Activated CD8-positive, alpha-beta memory T cell treated with anti-CD3 and anti-CD28 coated beads for 36 hours (primary cell): Measurements from ENCODE around the gene PTGER4. TPM values are rescaled to one million over a fixed set of nuclear protein-coding genes. Genes with fewer than 3 reads are reported as not detected.

Source experiments
- CTCF ChIA-PET: fragments of 350-600 bp; sonication (Branson Sonifier 250); formaldehyde crosslinking; loops from one replicate; lab custom pipeline; 2021; ENCODE audit warnings: antibody characterized with exemption; lab: Charles Lee
- POLR2A ChIA-PET: fragments of 350-600 bp; sonication (Branson Sonifier 250); formaldehyde crosslinking; loops from one replicate; lab custom pipeline; 2021; ENCODE audit warnings: antibody characterized with exemption; lab: Charles Lee
- total RNA-seq, 2 experiments: library from RNA; stranded (reverse); gene quantifications; one replicate each; pipeline ENCODE4 v1.2.3, GENCODE V29; 2021

Gene PTGER4
- total RNA-seq, 2 experiments from 2014 or later, result 39.9 to 42.0 TPM

DNA sequence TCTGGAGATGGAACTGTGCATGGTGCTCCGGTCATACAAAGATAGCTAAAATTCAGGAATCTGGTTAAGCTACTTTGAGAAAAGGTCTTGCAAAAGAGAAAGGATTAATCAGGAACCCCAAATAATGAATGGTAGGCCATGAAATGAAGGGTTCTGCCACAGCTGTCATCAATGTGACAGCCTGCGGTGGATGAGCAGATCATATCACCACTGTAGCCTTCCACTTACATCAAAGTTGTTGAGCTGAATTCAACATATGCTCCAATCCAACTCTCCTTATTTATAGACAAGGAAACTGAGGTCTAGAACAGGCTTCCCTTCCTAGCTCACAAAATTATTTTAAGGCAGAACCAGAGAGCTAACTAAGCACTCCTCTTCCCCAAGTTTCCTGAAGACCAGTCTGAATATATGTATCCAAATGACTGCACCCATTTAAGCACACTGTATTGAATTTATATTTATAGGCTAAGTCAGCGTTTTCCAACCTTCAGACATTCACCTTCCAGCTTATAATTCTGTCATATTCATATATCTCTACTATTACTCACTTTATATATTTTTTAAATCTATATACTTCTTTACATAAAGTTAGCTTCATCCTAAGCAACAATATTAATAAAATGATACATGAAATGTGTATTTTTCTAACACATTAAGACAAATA, 13.9 kb upstream of the PTGER4 start:
- ChIA-PET CTCF (no interaction called here), POLR2A (no interaction called here)

DNA sequence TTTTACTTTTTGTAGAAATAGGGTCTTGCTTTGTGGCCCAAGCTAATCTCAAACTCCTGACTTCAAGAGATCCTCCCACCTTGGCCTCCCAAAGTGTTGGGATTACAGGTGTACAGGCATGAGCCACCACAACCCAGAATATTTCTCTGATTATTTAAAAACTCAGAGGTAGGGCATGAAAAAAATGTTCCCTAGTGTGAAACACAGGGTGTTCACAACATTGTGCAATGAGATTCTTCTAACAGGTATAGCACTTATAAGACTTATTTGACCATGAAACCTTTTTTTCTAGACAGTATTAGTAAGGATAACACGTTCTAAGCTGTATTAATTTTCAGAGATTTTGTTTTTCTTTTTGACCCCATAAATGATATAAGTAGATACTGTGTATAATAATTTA, 13.1 kb upstream of the PTGER4 start:
- CTCF ChIA-PET, result no interaction called here

DNA sequence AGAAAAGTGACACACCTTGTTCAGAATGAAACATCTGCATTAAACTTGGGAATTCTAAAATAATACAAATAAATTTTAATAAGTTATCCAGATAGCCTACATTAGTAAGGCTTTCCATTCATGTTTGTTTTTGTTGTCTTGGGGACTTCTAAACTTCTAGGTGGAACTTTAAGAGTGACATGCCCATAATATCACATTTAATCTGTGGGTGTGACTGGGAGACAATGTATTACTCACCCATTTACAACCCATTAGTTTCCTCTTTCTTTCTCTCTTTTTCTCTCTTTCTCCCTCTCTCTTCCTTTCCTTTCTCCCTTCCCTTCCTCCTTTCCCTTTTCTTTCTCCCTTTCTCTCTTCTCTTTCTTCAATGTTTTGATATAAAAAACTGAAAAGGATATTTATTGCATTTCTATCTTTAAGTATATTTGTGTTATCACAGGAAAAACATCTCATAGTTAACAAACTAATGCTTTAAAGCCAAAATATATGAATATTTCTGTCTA, 12.5 kb upstream of the PTGER4 start:
- CTCF ChIA-PET, result no interaction called here
- POLR2A ChIA-PET, result no interaction called here

More for the DNA sequence above, 13.1 kb upstream of the PTGER4 start:
- POLR2A ChIA-PET, result no interaction called here

DNA sequence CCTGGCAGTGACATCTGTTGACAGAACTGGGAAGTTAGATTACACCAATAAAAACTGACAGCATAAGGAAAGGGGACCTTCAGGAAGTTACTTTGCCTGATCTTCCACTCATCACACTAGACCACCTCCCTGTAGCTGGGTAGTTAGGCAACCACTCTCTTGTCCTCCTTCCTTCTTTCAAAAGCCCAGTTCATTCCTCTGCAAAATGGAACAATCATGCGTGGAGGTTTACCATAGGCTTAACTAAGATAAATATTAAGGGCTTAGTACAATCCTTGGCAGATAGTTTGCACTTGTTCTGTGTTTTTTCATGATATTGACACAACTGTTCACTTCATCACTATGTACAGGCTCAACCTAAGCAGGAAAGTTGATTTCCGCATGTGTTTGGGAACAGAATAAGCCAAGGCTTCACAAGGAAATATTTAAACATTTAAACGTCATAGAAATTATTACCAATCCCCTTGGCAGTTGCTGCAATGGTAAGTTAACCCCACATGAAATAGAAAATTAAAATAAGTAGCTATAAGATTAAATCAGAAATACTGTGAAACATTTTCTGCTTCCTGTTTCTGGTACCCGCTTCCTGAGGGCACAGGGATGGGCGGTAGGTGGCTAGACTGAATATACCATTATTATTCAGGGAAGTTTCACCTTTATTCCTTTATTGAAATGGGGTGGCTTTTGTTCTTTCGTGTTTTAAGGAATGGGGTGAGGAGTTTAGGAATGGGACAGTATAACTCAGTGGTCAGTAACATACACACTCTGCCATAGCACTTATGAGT, 9.9 kb upstream of the PTGER4 start:
- POLR2A ChIA-PET, result no interaction called here
- CTCF ChIA-PET, result no interaction called here

DNA sequence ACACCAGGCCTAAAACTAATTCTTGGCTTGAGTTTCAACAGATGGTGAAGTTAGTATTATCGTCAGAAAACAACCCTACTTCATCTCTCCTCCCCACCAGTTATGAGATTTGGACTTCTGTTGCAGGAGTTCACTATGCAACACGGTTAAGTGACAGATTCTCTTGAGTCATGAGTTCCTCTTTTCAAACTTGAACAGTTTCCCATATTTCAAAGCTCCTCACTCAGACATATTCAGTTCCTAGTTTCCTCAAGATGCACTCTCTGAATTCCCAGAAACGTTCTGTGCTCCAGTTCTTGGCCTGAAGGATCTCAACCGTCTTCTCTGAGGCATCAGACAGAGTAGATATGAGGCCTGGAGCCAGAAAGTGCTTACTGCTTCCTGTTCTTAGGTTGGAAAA, 7.3 kb upstream of the PTGER4 start:
- ChIA-PET POLR2A (no interaction called here), CTCF (no interaction called here)

DNA sequence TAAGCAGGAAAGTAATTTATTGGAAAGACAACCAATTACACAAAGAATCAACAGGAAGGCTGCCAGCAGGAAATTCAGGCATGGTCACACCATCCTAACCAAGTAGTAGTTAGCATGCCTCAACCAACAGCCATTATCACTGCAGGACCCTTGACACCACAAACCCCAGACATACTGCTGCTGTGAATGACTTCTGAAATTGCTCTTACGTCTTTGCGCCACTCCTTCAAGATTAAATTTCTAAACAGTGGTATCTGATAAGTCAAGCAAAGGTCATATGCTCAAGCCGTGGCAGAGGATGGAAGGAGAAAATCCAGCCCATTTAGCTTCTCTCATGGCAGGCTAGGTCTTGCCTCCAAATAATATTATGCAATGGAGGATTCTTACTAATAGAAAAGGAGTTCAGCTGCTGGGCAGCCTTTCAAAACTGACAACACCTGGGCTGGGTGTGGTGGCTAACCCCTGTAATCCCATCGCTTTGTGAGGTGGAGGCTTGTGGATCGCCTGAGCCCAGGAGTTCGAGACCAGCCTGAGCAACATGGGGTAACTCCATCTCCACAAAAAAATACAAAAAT, 5.0 kb upstream of the PTGER4 start:
- ChIA-PET POLR2A (interaction anchor here (1.0 kb wide), 1 partner anchor 264 kb away, joined by 3 read pairs; no protein-coding TSS in a partner anchor), CTCF (interaction anchor here (0.6 to 2.1 kb wide), 3 partner anchors 11 to 727 kb away, joined by 3 to 8 read pairs (median 4); no protein-coding TSS in a partner anchor)

DNA sequence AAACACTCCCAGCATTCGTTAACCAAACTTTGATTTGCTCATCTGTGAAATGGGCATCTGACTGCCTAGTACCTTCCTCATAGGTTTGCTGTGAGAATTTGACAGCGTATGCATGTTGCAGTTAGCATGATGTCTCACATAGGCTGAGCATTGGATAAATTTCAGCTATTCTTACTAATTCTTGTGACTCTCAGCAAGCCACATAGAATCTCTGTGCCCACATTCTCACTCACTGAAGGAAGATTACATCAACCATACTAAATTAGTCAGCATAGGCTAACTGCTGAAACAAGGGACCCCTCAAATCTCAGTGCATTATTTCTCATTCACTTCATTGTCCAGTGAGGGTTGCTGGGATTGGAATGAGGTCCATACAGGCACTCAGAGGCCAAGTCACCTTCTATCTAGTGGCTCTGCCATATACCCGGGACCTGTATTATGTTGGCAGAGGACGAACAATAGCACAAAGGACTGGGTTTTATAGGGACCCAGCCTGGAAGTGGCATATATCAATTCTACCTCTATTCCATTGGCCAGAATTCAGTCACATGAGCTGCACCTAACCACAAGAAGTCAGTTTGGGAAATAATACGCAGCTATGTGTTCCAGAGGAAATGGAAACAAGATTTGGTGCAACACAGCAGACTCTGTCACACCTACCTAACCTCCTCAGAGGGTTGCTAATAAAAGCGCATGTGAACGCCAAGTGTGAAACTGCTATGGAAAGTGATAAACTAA, 4.2 kb upstream of the PTGER4 start:
- POLR2A ChIA-PET, result interaction anchor here (0.7 to 1.0 kb wide), 3 partner anchors 20 to 265 kb away, joined by 3 to 5 read pairs (median 3); no protein-coding TSS in a partner anchor

DNA sequence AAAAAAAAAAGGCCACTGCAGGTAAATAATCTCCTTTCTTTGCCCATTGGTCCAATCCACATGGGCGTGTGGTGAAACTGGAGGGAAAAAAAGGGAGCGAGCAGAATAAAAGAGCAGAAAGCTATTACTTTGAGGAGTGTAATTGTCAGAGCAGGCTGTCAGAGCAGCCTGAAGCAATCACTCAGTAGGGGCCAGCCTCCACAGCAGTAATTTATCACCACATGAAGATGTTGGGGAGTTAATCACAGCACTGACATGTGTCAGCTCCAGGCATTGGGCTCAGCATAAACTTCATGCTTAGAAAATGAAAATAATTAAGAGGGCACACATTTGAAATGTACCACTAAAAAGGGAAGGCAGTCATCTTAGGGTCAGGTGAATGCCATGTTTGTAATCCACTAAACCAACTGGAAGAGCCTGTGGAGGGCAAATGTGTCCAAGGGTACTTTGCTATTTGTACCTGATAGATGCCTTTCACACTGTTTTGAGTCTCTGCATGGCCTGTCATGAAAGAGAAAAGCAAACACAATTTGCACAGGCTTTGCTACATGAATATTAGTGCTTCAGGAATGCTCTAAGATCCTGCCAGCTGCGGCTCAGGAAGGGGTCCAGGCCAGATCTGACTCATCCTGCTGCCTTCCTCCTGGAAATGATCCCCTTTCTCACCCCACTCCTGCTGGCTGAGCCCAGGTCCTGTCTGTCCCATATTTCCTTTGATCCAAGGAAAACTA, 2.9 kb upstream of the PTGER4 start:
- CTCF ChIA-PET, result interaction anchor here (0.8 to 2.1 kb wide), 4 partner anchors 9 to 242 kb away, joined by 3 to 8 read pairs (median 3); no protein-coding TSS in a partner anchor
- POLR2A ChIA-PET, result interaction anchor here (0.7 kb wide), 1 partner anchor 132 kb away, joined by 3 read pairs; no protein-coding TSS in a partner anchor

More for the DNA sequence above, 4.2 kb upstream of the PTGER4 start:
- CTCF ChIA-PET, result interaction anchor here (0.6 to 2.1 kb wide), 4 partner anchors 10 to 727 kb away, joined by 3 to 8 read pairs (median 4); no protein-coding TSS in a partner anchor

DNA sequence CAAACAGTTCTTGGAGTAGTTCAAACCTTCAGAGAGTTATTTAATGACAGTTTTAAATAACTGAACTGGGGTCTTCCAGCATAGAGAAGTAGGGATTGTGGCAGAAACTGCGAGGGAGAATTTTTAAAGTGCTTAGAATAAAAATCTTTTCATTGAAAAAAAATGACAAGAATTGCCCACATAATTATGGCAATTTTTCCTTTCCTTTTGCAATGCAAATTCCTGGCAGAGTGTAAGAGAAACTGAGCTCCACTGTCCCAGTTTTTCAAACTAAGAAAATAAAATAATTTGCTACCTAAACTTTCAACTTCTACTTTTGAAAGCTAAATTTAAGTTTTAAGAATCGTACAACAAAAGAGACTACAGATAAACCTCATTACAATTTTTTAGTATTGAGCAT, 2.3 kb upstream of the PTGER4 start:
- POLR2A ChIA-PET, result no interaction called here
- CTCF ChIA-PET, result interaction anchor here (1.1 kb wide), 1 partner anchor 197 kb away, joined by 3 read pairs; no protein-coding TSS in a partner anchor

DNA sequence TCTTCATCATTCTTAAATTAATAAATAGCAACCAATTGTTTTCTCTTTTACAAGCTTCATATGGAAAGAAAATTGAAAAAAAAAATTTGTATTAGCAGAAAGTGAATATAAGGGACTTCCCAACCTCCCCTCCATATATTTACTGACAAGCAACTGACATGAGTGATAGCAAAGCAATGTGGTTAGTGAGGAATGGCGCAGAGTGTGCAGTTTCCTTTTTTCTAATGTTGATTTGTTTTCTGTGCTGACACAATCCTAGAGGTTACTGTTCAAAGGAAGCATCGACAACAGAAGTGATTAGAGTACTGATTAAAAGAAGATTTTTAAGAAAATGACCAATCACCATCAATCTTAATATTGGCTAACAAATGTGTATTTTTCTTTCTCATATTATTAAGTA, 1.7 kb upstream of the PTGER4 start:
- POLR2A ChIA-PET, result no interaction called here

DNA sequence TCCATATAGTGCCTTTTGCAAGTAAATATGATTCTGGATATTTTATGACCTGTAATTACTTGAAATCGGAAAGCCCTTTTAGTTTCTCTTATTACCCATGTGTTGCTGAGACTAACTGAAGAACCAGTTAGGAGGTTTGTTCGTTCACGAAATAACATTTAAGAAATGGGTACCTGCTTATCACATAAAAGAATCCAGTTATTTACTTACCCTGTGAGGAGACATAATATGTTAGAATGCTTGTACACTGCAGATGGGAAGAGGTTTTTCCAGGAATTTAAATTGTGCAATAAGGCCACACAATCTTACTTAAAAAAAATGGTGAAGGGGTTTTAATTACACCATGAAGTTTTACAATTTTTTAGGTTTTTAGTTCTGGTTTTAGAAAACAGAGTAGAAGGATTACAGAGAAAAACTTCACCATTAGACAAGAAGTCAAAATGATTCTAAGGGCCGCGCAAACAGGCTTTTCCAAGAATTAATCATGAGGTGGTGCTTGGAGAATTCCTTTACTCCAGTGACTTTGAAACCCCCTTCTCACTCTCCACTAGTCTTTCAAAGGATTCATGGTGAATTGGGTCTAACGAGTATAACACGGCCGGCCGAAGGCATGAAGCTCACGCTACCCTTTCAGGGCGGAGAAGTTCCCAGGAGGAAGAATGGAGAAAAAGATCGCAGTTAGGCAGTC, 1.1 kb upstream of the PTGER4 start:
- ChIA-PET CTCF (no interaction called here), POLR2A (interaction anchor here (0.7 to 1.9 kb wide), 4 partner anchors 12 to 188 kb away, joined by 3 to 7 read pairs (median 6); no protein-coding TSS in a partner anchor)

More for the DNA sequence above, 1.7 kb upstream of the PTGER4 start:
- CTCF ChIA-PET, result no interaction called here

DNA sequence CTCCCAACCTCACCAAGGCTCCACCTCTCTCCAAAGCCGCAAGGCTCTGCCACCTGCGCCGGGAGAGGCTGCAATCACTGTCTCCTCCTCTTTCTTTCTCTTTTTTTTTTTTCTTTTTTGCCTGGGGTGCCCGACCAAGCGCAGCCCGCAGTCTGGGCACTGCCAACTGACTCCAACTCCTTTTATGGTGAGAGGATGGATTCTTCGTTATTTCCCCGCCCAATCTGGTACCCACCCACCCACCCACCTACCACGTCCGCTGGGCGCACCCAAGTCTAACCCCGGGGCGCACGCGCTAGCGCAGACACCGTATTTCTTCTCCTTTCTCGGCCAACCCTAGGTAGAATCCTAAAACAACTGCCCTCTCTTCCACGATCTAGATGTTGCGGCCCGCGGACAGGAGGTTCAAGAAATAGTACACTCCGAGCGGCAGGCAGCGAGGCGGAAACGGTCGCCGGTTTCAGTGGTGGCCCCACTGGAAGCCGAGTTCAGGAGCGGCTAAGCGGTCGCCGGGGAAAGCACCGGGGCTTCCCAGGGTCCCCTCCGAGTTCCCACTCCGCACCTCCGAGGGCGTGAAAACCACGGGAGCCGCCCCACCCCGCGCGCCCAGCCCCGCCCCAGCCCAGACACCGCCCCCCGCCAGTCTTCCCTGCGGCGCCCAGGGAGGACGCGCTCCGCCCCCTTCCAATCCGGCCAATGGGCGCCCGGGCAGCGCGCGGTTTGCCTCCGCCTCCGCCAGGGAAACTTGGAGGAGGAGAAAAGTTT, 385 bp upstream of the PTGER4 start:
- CTCF ChIA-PET, result interaction anchor here (0.8 to 1.4 kb wide), 2 partner anchors 170 to 242 kb away, joined by 3 to 4 read pairs; no protein-coding TSS in a partner anchor
- POLR2A ChIA-PET, result interaction anchor here (0.6 to 1.9 kb wide), 8 partner anchors 11 to 302 kb away, joined by 3 to 7 read pairs (median 4); no protein-coding TSS in a partner anchor

DNA sequence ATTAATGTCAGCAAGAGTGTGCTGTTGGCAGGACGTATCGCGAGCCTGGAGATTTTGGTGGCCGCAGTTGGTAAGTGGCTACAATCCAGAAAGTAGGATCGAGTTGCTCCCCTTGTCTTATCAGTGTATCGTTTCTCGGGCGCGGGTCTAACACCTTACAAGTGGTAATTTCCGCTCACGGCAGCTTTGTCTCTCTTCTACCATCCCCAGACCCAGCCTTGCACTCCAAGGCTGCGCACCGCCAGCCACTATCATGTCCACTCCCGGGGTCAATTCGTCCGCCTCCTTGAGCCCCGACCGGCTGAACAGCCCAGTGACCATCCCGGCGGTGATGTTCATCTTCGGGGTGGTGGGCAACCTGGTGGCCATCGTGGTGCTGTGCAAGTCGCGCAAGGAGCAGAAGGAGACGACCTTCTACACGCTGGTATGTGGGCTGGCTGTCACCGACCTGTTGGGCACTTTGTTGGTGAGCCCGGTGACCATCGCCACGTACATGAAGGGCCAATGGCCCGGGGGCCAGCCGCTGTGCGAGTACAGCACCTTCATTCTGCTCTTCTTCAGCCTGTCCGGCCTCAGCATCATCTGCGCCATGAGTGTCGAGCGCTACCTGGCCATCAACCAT, 1.1 kb downstream of the PTGER4 start:
- ChIA-PET CTCF (interaction anchor here (0.9 to 1.4 kb wide), 2 partner anchors 28 to 243 kb away, joined by 3 to 4 read pairs; no protein-coding TSS in a partner anchor), POLR2A (interaction anchor here (0.6 to 1.2 kb wide), 3 partner anchors 152 to 275 kb away, joined by 3 to 4 read pairs (median 3); no protein-coding TSS in a partner anchor)

DNA sequence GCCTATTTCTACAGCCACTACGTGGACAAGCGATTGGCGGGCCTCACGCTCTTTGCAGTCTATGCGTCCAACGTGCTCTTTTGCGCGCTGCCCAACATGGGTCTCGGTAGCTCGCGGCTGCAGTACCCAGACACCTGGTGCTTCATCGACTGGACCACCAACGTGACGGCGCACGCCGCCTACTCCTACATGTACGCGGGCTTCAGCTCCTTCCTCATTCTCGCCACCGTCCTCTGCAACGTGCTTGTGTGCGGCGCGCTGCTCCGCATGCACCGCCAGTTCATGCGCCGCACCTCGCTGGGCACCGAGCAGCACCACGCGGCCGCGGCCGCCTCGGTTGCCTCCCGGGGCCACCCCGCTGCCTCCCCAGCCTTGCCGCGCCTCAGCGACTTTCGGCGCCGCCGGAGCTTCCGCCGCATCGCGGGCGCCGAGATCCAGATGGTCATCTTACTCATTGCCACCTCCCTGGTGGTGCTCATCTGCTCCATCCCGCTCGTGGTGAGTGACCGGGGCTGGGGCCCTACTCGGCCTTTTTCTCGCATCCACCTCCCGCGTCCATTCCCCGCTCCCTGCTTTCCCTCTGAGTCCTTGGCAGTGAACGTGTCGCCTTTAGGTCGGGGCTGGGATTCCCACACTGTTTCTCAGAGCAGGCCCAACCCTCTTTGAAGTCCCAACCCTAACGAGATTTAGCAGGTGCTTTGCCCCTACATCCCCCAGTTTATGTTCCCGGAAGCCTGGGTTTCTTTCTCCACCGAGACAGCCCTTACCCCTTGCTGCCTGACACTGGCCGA, 1.8 kb downstream of the PTGER4 start:
- POLR2A ChIA-PET, result interaction anchor here (0.6 to 0.8 kb wide), 4 partner anchors 28 to 310 kb away, joined by 3 read pairs; no protein-coding TSS in a partner anchor

More for the DNA sequence above, 1.8 kb downstream of the PTGER4 start:
- CTCF ChIA-PET, result interaction anchor here (0.9 kb wide), 1 partner anchor 28 kb away, joined by 3 read pairs; no protein-coding TSS in a partner anchor
